Liver (tissue), 9 donors: ENCODE results near the gene APOBEC2. TPM values are rescaled to one million over a fixed set of nuclear protein-coding genes. Genes with fewer than 3 reads are reported as not detected.
"Not testable (repeated sequence)": the region's sequence is repeated elsewhere in the genome, so short reads cannot be mapped to it uniquely, and the experiment has no call there.

Experiments used
- DNase-seq: peaks from one replicate; pipeline ENCODE4 v3.0.0-alpha.2; 2017; ENCODE audit warnings: low spot score
- H3K27ac ChIP-seq, 2 donors: one replicate each; pipeline ENCODE4 v1.7.0; 2013; ENCODE audit warnings: inconsistent platforms in 2 of 2, low read length in 2 of 2, control low read depth in 1 of 2, low read depth in 1 of 2, mild to moderate bottlenecking in 1 of 2
- H3K27me3 ChIP-seq, 4 donors: one replicate each; pipeline versions ENCODE4 v1.6.1 to v1.7.0; 2013; ENCODE audit warnings: low read length in 3 of 4, inconsistent platforms in 1 of 4, mild to moderate bottlenecking in 1 of 4, moderate library complexity in 1 of 4; ENCODE audit not compliant: control insufficient read depth in 4 of 4, insufficient read depth in 4 of 4
- H3K36me3 ChIP-seq, 4 donors: one replicate each; pipeline versions ENCODE4 v1.6.1 to v1.7.0; 2013; ENCODE audit warnings: low read length in 3 of 4, mild to moderate bottlenecking in 3 of 4, low read depth in 1 of 4, moderate library complexity in 1 of 4; ENCODE audit not compliant: control insufficient read depth in 4 of 4, insufficient read depth in 3 of 4
- H3K4me1 ChIP-seq, 4 donors: one replicate each; pipeline versions ENCODE4 v1.6.1 to v1.7.0; 2013; ENCODE audit warnings: low read length in 3 of 4, mild to moderate bottlenecking in 3 of 4, moderate library complexity in 1 of 4; ENCODE audit not compliant: control insufficient read depth in 4 of 4, insufficient read depth in 4 of 4
- H3K4me3 ChIP-seq, 3 donors: one replicate each; pipeline versions ENCODE4 v1.6.1 to v1.7.0; 2013; ENCODE audit warnings: low read length in 3 of 3, control low read depth in 1 of 3, low read depth in 1 of 3, mild to moderate bottlenecking in 1 of 3
- H3K9ac ChIP-seq, 2 donors: one replicate each; pipeline ENCODE4 v1.7.0; 2013; ENCODE audit warnings: low read length in 2 of 2, mild to moderate bottlenecking in 2 of 2, moderate library complexity in 2 of 2, control low read depth in 1 of 2, low read depth in 1 of 2
- H3K9me3 ChIP-seq, 4 donors: one replicate each; pipeline versions ENCODE4 v1.6.1 to v1.7.0; 2013; ENCODE audit warnings: low read length in 3 of 4; ENCODE audit not compliant: control insufficient read depth in 4 of 4
- ATF3 ChIP-seq: IDR thresholded peaks from 2 replicates; pipeline ENCODE4 v1.6.1; 2016; ENCODE audit warnings: antibody characterized with exemption
- FOXA1 ChIP-seq: IDR thresholded peaks from 2 replicates; pipeline ENCODE4 v1.6.1; 2016; ENCODE audit warnings: antibody characterized with exemption
- FOXA2 ChIP-seq: IDR thresholded peaks from 2 replicates; pipeline ENCODE4 v1.6.1; 2016; ENCODE audit warnings: antibody characterized with exemption
- GABPA ChIP-seq, 2 donors: IDR thresholded peaks in 1 of 2; conservative IDR thresholded peaks in 1 of 2; 2 replicates each; pipeline ENCODE4 v1.6.1; 2016; ENCODE audit warnings: antibody characterized with exemption in 2 of 2, mild to moderate bottlenecking in 1 of 2, moderate library complexity in 1 of 2
- HNF4A ChIP-seq, 2 donors: conservative IDR thresholded peaks; 2 replicates each; pipeline ENCODE4 v1.6.1; 2016; ENCODE audit warnings: antibody characterized with exemption in 2 of 2, mild to moderate bottlenecking in 2 of 2
- HNF4G ChIP-seq: IDR thresholded peaks from 2 replicates; pipeline ENCODE4 v1.6.1; 2016; ENCODE audit warnings: antibody characterized with exemption
- MAX ChIP-seq: IDR thresholded peaks from 2 replicates; pipeline ENCODE4 v1.6.1; 2016; ENCODE audit warnings: antibody characterized with exemption
- RAD21 ChIP-seq, 2 donors: IDR thresholded peaks; 2 replicates each; pipeline ENCODE4 v1.6.1; 2016; ENCODE audit warnings: antibody characterized with exemption in 2 of 2, mild to moderate bottlenecking in 2 of 2
- REST ChIP-seq: IDR thresholded peaks from 2 replicates; pipeline ENCODE4 v1.6.1; 2016; ENCODE audit warnings: antibody characterized with exemption, mild to moderate bottlenecking
- YY1 ChIP-seq: IDR thresholded peaks from 2 replicates; pipeline ENCODE4 v1.6.1; 2016; ENCODE audit warnings: antibody characterized with exemption, mild to moderate bottlenecking
- WGBS: extraction: QIAGEN DNeasy Blood & Tissue Kit; methylation state at CpG from one replicate; pipeline ENCODE4 v1.1.7; 2013; 5-methylcytosine and 5-hydroxymethylcytosine counted together
- polyA plus RNA-seq, 2 donors: library from polyadenylated mRNA; stranded (reverse) in 1 of 2; unstranded in 1 of 2; fragments of 200-250 nt in 1 of 2; fragments of >200 nt in 1 of 2; fragmentation: Nextera tagmentation in 1 of 2; extraction: Ambion mirVana in 1 of 2; gene quantifications; one replicate each; pipeline versions ENCODE4 v1.2.1 to v1.2.3, GENCODE V29; 2013 to 2015
- total RNA-seq, 2 donors: library from RNA; depleted of rRNA; stranded (reverse); fragments of >200 nt; gene quantifications; one replicate each; pipeline ENCODE4 v1.2.3, GENCODE V29; 2014
- TF ChIP-seq, protein P1 (sequence below): fragments of 150-350 bp; IDR thresholded peaks from 2 replicates; pipeline ENCODE4 v1.5.1; 2017; ENCODE audit warnings: improper control_type of control experiment, low read depth, low read length; ENCODE audit not compliant: missing input control
- TF ChIP-seq, protein P2 (sequence below): IDR thresholded peaks from 2 replicates; pipeline ENCODE4 v1.6.1; 2016; ENCODE audit warnings: antibody characterized with exemption
- donor health status: healthy.
- donor health status: healthy.
- donor health status: healthy.
- donor health status: healthy.
- donor health status: healthy.

The APOBEC2 gene
- 1 to 10 TPM in 1 of 2 donors, not detected in 1; 1.6 TPM for total RNA-seq
- polyA plus RNA-seq, result 1 to 10 TPM in 1 of 2 donors, not detected in 1; 2.3 TPM

- WGBS, result 92% methylated on average over 5 of the region's 5 CpGs
- no peaks in the 10 kb centered on the region for H3K9me3 ChIP-seq
- H3K27me3 ChIP-seq, result no peaks in the 10 kb centered on the region
- DNase-seq, result peak; percentile 29
- H3K27ac ChIP-seq, result no peak within 1 kb of the TSS
- no peak within 1 kb of the TSS for H3K9ac ChIP-seq
- TF ChIP-seq HNF4A (conservative IDR thresholded peaks at IDR 0.05) (no peak), ATF3 (no peak), HNF4G (no peak), REST (no peak), FOXA2 (no peak)
- H3K4me3 ChIP-seq, result no peak within 1 kb of the TSS
- no peaks in the 10 kb centered on the region for H3K4me1 ChIP-seq
- H3K36me3 ChIP-seq, result peaks cover 0 to 2% (median 1%) of the 10 kb centered on the region in 4 donors
These were observed at the start of gene APOBEC2 for GRCh38 chr6:41053041-41053440. Gene APOBEC2, plus strand, starts transcription at chr6:41053202. Its CDS starts 146 bp downstream, at chr6:41053348.

GRCh38 chr6:41006217-41006616 is 46.8 kb upstream of the APOBEC2 start:
- not testable (repeated sequence) for H3K27ac ChIP-seq, H3K9me3 ChIP-seq, H3K4me1 ChIP-seq, H3K27me3 ChIP-seq, H3K36me3 ChIP-seq, H3K9ac ChIP-seq, H3K4me3 ChIP-seq
- TF ChIP-seq, protein P1, sequence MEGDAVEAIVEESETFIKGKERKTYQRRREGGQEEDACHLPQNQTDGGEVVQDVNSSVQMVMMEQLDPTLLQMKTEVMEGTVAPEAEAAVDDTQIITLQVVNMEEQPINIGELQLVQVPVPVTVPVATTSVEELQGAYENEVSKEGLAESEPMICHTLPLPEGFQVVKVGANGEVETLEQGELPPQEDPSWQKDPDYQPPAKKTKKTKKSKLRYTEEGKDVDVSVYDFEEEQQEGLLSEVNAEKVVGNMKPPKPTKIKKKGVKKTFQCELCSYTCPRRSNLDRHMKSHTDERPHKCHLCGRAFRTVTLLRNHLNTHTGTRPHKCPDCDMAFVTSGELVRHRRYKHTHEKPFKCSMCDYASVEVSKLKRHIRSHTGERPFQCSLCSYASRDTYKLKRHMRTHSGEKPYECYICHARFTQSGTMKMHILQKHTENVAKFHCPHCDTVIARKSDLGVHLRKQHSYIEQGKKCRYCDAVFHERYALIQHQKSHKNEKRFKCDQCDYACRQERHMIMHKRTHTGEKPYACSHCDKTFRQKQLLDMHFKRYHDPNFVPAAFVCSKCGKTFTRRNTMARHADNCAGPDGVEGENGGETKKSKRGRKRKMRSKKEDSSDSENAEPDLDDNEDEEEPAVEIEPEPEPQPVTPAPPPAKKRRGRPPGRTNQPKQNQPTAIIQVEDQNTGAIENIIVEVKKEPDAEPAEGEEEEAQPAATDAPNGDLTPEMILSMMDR, result peak; percentile 55
- TF ChIP-seq RAD21 (IDR thresholded peaks at IDR 0.05), result peak; percentile 76 to 84
- 2% methylated on average over 7 of the region's 7 CpGs for WGBS
- peak; percentile 71 for DNase-seq

DNA sequence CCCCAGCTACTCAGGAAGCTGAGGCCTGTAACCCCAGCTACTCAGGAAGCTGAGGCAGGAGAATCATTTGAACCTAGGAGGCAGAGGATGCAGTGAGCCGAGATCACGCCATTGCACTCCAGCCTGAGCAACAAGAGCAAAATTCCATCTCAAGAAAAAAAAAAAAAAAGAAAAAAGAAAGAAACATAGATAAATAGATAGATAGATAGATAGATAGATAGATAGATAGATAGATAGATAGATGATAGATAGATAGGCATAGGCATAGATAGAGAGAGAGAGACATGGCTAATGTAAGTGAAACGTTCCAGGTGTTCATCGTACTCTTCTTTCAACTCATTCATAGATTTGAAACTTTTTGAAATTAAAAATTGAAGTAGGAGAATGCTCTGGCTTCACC is 46.0 kb upstream of the APOBEC2 start:
- not testable (repeated sequence) for H3K27me3 ChIP-seq, H3K27ac ChIP-seq, H3K9ac ChIP-seq, H3K9me3 ChIP-seq, DNase-seq, H3K4me3 ChIP-seq, H3K36me3 ChIP-seq
- WGBS, result 94% methylated on average over 4 of the region's 4 CpGs
- H3K4me1 ChIP-seq, result peaks cover 3 to 10% (median 9%) of the 10 kb centered on the region in 4 donors

GRCh38 chr6:41008011-41008410 is 45.0 kb upstream of the APOBEC2 start:
- 97% methylated on average over 3 of the region's 3 CpGs for WGBS
- H3K9me3 ChIP-seq, result no peaks in the 10 kb centered on the region
- no peak for DNase-seq
- no peak overlapping the region for H3K27ac ChIP-seq
- H3K4me1 ChIP-seq, result peaks cover 7 to 17% (median 12%) of the 10 kb centered on the region in 4 donors
- no peaks in the 10 kb centered on the region for H3K27me3 ChIP-seq
- no peaks in the 10 kb centered on the region for H3K36me3 ChIP-seq
- no peak overlapping the region for H3K4me3 ChIP-seq
- no peak overlapping the region for H3K9ac ChIP-seq
- TF ChIP-seq HNF4G (no peak), RAD21 (IDR thresholded peaks at IDR 0.05) (no peak), FOXA2 (no peak), GABPA (IDR thresholded peaks at IDR 0.05 in 1 of 2, conservative IDR thresholded peaks at IDR 0.05 in 1 of 2) (no peak), FOXA1 (no peak), YY1 (no peak), MAX (no peak)
- TF ChIP-seq, protein P2, sequence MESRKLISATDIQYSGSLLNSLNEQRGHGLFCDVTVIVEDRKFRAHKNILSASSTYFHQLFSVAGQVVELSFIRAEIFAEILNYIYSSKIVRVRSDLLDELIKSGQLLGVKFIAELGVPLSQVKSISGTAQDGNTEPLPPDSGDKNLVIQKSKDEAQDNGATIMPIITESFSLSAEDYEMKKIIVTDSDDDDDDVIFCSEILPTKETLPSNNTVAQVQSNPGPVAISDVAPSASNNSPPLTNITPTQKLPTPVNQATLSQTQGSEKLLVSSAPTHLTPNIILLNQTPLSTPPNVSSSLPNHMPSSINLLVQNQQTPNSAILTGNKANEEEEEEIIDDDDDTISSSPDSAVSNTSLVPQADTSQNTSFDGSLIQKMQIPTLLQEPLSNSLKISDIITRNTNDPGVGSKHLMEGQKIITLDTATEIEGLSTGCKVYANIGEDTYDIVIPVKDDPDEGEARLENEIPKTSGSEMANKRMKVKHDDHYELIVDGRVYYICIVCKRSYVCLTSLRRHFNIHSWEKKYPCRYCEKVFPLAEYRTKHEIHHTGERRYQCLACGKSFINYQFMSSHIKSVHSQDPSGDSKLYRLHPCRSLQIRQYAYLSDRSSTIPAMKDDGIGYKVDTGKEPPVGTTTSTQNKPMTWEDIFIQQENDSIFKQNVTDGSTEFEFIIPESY, result no peak
